ENCODE measurements around the gene SLC66A1.

DNA sequence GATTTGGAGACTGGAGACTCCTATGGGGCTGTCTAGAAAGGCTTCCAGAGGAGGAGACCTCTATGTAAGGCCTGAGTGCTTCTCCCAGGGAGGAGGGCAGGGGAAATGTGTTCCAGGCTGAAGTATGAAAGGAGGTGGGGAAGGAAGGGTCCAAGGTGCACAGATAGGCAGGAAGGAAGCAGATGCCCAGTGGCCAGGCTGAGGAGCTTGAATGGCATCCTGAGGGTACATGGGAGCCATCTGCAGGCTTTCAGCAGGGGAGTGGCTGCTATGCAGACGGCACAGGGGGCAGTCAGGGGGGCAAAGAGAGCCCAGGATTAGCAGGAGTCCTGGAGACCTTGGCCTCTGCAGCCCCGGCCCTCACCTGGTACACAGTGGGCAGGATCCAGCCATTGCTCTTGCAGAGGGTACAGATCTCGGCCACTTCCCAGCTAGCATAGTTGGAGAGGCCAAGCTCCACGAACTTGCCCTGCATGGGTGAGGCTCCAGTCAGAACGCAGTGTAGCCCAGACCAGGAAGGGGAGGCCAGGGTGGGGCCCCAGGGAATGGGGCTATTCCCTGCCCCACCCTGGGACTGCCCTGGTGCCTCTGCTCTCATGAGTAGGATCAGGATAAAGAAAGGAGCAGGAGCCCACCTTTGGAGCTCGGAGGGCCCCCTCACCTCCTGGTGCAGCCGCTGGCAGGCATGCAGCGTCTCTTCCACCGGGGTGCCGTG, 4.2 kb upstream of the SLC66A1 start:
- TF ChIP-seq, protein P1, sequence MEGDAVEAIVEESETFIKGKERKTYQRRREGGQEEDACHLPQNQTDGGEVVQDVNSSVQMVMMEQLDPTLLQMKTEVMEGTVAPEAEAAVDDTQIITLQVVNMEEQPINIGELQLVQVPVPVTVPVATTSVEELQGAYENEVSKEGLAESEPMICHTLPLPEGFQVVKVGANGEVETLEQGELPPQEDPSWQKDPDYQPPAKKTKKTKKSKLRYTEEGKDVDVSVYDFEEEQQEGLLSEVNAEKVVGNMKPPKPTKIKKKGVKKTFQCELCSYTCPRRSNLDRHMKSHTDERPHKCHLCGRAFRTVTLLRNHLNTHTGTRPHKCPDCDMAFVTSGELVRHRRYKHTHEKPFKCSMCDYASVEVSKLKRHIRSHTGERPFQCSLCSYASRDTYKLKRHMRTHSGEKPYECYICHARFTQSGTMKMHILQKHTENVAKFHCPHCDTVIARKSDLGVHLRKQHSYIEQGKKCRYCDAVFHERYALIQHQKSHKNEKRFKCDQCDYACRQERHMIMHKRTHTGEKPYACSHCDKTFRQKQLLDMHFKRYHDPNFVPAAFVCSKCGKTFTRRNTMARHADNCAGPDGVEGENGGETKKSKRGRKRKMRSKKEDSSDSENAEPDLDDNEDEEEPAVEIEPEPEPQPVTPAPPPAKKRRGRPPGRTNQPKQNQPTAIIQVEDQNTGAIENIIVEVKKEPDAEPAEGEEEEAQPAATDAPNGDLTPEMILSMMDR (IDR thresholded peaks at IDR 0.05), result no peak
- TF ChIP-seq POLR2A (IDR thresholded peaks at IDR 0.05) (no peak), POLR2AphosphoS5 (IDR thresholded peaks at IDR 0.05) (no peak)
